Astrocyte of the cerebellum (primary cell): ENCODE data around the gene GADD45B.

ENCODE experiments used
- DNase-seq: peaks from one replicate; pipeline ENCODE4 v3.0.0-alpha.2; 2011; ENCODE audit warnings: low read depth
- H3K4me3 ChIP-seq: 2 replicates; pipeline ENCODE4 v1.5.1; 2011; ENCODE audit warnings: mild to moderate bottlenecking, low read depth, low read length, moderate library complexity
- CTCF ChIP-seq: IDR thresholded peaks from 2 replicates; pipeline ENCODE4 v1.5.1; 2012; ENCODE audit warnings: low read length, low read depth, moderate library complexity, mild to moderate bottlenecking; ENCODE audit errors: missing control alignments
- in situ Hi-C: cut with HindIII; loops from 2 replicates; pipeline ENCODE4 v1.10.0; 2017; ENCODE audit warnings: low sequenced_read_pairs

The GADD45B gene

DNA sequence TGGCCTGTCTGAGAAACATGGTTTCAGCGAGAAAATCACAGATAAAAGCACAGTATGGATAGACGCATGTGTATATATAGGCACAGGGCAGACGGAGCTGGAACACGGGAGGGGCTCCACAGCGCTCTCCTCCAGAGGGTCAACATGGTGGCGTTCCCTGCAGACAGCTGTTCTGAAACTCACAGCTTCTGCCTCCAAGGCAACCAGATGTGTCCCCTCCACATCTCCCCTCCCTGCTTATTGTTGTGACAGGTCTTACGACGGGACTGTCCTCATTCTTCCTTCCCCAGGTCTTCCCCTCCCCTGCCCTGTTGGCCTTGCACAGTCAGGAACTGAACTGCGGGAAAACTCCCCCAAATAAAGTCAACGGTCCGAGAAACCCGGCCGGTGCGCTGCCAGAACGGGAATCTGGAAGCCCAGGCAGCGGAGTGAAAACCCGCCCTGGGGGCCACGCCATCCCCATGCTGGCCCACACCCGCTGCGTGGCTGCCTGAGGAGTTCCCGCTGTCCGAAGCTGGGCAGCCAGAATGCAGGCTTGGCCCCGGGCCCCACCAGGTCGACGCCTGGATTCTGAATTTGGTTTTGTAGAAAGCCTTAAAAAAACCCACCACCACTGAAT lies 45.9 kb upstream of the GADD45B start:
- DNase-seq, result no peak
- in situ Hi-C loops, result no loop called here
- no peak for TF ChIP-seq CTCF
- H3K4me3 ChIP-seq, result no peak overlapping the region

GRCh38 chr19:2431318-2432055 lies 44.4 kb upstream of the GADD45B start:
- in situ Hi-C loops, result no loop called here
- no peak overlapping the region for H3K4me3 ChIP-seq
- TF ChIP-seq CTCF, result no peak
- DNase-seq, result no peak

DNA sequence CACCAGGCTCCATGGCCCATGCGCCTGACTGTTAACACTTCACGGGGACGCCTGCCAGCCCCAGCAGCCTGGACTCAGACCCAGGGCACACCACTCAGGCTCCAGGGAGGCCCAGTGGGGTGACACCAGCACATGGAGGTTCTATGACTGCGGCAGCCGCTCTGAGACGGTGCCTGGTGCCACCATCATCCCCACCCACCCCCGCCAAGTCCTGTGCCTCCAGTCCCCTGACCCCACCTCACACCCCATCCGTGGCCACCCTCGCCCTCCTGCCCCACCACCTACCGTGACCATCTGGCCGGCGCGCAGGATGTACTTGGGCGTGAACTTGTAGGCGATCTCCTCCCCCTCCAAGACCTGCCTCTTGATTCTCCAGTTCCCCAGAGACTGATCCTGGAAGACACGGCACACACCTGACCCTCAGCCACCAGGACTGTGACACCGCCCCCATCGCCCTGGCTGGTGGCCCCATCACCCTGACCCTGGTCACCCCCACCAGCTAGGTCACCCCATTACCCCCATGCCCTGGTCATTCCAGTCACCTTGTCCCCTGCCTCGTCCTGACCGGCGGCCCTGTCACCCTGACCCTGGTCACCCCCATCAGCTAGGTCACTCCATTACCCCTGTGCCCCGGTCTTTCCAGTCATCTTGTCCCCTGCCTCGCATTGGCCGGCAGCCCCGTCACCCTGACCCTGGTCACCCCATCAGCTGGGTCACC lies 43.6 kb upstream of the GADD45B start:
- H3K4me3 ChIP-seq, result no peak overlapping the region
- no peak for TF ChIP-seq CTCF
- in situ Hi-C loops, result no loop called here
- DNase-seq, result no peak

- no peak for TF ChIP-seq CTCF
- in situ Hi-C loops, result no loop called here
- no peak overlapping the region for H3K4me3 ChIP-seq
- DNase-seq, result no peak
Observed at GRCh38 chr19:2433854-2434253, 42.1 kb upstream of the GADD45B start.

GRCh38 chr19:2434267-2434666 lies 41.7 kb upstream of the GADD45B start:
- no peak for DNase-seq
- in situ Hi-C loops, result no loop called here
- no peak overlapping the region for H3K4me3 ChIP-seq
- TF ChIP-seq CTCF, result no peak

- no peak for TF ChIP-seq CTCF
- no peak overlapping the region for H3K4me3 ChIP-seq
- in situ Hi-C loops, result no loop called here
- no peak for DNase-seq
Observed at GRCh38 chr19:2434721-2435265, 41.1 kb upstream of the GADD45B start.
